ENCODE measurements around the gene ZNF423. TPM values are rescaled to one million over a fixed set of nuclear protein-coding genes. Genes with fewer than 3 reads are reported as not detected.

ZNF423 gene
- total and polyA plus RNA-seq, 7 donors: 0.69 to 19.7 (median 3.6) TPM

DNA sequence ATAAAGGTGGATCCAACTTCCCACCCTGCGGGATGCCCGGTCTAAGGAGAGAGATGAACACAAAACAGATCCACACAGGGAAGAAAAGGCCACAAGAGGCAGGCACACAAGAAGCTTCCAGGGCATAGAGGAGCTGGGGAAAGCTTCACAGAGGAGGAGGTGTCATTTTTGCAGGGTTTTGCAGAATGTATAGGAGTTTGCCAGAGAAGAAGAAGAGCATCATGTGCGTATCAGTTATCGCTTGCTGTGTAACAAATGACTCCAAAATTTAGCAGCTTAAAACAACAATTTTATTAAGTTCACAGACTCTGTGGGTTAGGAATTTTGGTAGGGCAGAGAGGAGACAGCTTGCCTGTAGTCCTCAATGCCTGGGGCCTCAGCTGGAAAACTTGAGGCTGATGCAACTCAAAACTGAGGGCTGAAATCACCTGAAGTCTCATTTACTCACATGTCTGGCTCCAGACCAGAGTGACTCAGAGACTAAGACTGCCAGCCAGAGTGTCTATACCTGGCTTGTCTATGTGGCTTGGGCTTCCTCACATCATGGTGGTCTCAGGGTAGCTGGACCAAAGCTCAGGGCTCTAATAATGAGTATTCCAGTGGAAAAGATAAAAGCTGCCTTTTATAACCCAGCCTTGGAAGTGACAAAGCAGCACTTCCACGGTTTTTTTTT lies 33.9 kb upstream of the ZNF423 start:
- intact Hi-C loops (cut with DNase I): no loop called here
- 87 to 89% methylated on average over 5 of the region's 5 CpGs for WGBS, 2 donors

DNA sequence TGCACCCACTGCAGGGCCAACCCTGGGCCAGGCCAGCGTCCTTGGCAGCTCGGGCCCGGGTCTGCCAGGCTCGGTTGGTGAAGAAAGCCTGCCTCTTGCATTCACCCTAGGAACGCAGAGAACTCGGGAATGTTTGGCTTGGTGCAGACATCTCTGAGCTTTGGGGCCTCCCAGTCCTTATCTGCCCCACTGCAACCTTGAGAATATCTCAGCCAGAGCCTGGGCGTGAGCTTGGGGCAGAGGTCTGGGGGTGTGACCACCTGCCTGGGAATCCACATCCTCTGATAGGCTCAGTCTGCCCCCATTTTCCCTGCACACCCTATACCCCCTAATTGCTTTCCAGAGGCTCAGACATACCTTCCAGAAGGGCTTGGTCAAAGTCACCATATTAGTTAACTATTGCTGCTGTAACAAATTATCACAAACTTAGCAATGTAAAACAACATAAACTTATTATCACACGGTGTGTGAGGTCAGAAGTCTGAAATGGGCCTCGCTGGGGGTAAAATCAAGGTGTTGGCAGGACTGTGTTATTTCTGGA lies 30.7 kb upstream of the ZNF423 start:
- no peak overlapping the region for H3K4me3 ChIP-seq
- no peak for DNase-seq
- H3K9me3 ChIP-seq: peaks cover 0 to 4% (median 0%) of the 10 kb centered on the region in 4 donors
- intact Hi-C loops (cut with DNase I): no loop called here
- 86 to 88% methylated on average over 9 of the region's 9 CpGs for WGBS, 2 donors
- no peaks in the 10 kb centered on the region for H3K36me3 ChIP-seq
- H3K27me3 ChIP-seq: peaks cover 0 to 2% (median 0%) of the 10 kb centered on the region in 3 donors
- TF ChIP-seq POLR2A (IDR thresholded peaks at IDR 0.05): no peak
- TF ChIP-seq EP300 (IDR thresholded peaks at IDR 0.05): no peak
- no peak for TF ChIP-seq POLR2AphosphoS5 (IDR thresholded peaks at IDR 0.05)
- TF ChIP-seq, protein P1, sequence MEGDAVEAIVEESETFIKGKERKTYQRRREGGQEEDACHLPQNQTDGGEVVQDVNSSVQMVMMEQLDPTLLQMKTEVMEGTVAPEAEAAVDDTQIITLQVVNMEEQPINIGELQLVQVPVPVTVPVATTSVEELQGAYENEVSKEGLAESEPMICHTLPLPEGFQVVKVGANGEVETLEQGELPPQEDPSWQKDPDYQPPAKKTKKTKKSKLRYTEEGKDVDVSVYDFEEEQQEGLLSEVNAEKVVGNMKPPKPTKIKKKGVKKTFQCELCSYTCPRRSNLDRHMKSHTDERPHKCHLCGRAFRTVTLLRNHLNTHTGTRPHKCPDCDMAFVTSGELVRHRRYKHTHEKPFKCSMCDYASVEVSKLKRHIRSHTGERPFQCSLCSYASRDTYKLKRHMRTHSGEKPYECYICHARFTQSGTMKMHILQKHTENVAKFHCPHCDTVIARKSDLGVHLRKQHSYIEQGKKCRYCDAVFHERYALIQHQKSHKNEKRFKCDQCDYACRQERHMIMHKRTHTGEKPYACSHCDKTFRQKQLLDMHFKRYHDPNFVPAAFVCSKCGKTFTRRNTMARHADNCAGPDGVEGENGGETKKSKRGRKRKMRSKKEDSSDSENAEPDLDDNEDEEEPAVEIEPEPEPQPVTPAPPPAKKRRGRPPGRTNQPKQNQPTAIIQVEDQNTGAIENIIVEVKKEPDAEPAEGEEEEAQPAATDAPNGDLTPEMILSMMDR (IDR thresholded peaks at IDR 0.05): no peak
- no peaks in the 10 kb centered on the region for H3K4me1 ChIP-seq
- H3K27ac ChIP-seq: no peak overlapping the region

More for the DNA sequence above, 33.9 kb upstream of the ZNF423 start:
- DNase-seq: no peak
- no peaks in the 10 kb centered on the region for H3K4me1 ChIP-seq
- H3K9me3 ChIP-seq: peaks cover 0 to 4% (median 0%) of the 10 kb centered on the region in 4 donors
- H3K4me3 ChIP-seq: no peak overlapping the region
- TF ChIP-seq, protein P1 (IDR thresholded peaks at IDR 0.05): no peak
- TF ChIP-seq POLR2AphosphoS5 (IDR thresholded peaks at IDR 0.05): no peak
- TF ChIP-seq EP300 (IDR thresholded peaks at IDR 0.05): no peak
- TF ChIP-seq POLR2A (IDR thresholded peaks at IDR 0.05): no peak
- no peaks in the 10 kb centered on the region for H3K36me3 ChIP-seq
- peaks cover 0 to 2% (median 0%) of the 10 kb centered on the region in 3 donors for H3K27me3 ChIP-seq
- H3K27ac ChIP-seq: no peak overlapping the region

DNA sequence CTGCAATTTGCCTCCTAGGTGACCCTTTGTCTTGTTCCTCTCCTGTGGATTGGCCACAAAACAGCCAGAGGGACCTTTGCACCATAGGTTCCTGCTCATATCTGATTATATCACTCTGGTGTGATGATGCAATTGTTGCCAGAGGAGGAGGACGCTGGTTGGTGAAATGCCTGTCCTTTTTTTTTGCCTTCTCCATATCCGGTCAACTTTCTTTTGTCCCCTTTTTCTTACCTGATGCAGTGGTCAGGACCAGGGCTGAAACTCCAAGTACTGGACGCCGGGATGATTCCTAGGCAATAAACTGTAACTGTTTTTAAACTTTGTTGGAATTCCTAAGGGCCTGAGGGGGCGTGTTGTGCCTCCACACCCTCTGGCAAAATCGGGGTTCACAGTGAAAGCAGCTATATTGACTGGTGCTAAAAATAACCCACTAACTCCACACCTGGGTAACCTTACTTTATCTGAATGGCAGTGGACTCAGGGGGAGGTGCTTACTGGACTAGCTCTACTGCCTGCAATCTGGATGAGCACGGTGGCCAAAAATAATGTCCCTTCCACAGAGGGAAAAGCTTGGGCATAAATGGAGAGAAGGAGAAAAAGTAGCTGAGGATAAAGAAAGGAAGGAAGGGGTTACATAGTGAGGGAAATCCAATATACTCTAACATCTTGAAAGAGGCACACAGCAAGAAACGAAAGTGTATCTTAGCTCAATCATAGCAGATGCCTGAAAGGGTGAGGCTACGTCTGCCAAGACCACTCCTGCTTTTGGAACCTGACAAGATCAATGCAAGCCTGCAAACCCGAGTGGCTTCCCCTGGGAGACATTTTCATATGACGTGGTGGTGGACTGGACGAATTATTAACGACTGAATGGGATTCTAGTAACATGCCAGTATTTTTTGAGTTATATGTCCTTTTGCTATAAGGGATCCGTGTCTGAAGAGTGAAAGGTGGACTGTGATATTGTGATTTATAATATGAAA lies 28.4 kb upstream of the ZNF423 start:
- intact Hi-C loops (cut with DNase I): no loop called here
- Histone ChIP-seq H3K4me1 (no peaks in the 10 kb centered on the region), H3K36me3 (no peaks in the 10 kb centered on the region), H3K9me3 (no peaks in the 10 kb centered on the region), H3K27ac (no peak overlapping the region), H3K27me3 (peaks cover 0 to 6% (median 0%) of the 10 kb centered on the region in 3 donors), H3K4me3 (no peak overlapping the region)
- 36 to 63% methylated on average over 14 of the region's 14 CpGs for WGBS, 2 donors
- no peak for TF ChIP-seq POLR2AphosphoS5 (IDR thresholded peaks at IDR 0.05)
- no peak for TF ChIP-seq POLR2A (IDR thresholded peaks at IDR 0.05)
- TF ChIP-seq, protein P1 (IDR thresholded peaks at IDR 0.05): no peak
- TF ChIP-seq EP300 (IDR thresholded peaks at IDR 0.05): no peak
- DNase-seq: no peak

DNA sequence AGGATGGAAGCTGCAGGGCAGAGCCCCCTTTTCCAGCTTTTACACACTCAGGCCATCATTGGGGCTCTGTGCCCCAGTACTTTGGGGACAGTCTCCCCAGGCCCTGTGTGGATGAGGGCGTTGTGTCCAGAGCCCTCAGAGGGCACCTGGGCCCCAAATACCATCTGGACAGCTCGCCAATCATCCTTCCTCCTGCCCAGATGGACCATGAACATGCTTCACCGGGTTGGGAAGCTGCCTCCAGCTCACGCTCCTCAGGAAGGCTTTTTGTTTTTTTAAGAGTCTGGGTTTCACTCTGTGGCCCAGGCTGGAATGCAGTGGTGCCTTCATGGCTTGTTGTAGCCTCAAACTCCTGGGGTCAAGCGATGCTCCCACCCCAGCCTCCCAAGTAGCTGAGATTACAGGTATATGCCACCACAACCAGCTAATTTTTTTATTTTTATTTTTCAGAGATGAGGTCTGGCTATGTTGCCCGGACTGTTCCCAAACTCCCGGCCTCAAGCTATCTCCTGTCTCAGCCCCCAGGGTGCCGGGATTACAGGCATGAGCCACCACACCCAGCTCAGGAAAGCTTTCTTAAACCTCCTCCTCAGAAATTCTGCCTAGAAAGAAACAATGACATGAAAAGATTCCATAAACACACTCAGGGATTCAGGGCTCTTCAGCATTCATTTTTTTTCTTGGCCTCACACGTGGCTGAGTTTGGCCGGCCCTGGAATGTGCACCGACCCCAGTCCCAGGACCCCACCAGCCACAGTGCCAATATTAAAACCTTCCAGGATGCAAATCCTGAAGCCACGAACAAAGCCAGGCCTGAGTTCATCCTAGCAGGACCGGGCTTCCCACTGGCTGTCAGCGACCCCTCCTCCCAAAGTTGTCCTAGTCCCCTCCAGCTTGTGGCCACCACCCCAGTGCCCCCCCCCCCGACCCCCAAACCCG lies 27.4 kb upstream of the ZNF423 start:
- DNase-seq: no peak
- Histone ChIP-seq H3K4me1 (no peaks in the 10 kb centered on the region), H3K36me3 (no peaks in the 10 kb centered on the region), H3K9me3 (no peaks in the 10 kb centered on the region), H3K27ac (no peak overlapping the region), H3K4me3 (no peak overlapping the region), H3K27me3 (peaks cover 0 to 6% (median 0%) of the 10 kb centered on the region in 3 donors)
- 50 to 68% methylated on average over 16 of the region's 16 CpGs for WGBS, 2 donors
- TF ChIP-seq EP300 (IDR thresholded peaks at IDR 0.05): no peak
- TF ChIP-seq POLR2A (IDR thresholded peaks at IDR 0.05): no peak
- TF ChIP-seq, protein P1 (IDR thresholded peaks at IDR 0.05): no peak
- TF ChIP-seq POLR2AphosphoS5 (IDR thresholded peaks at IDR 0.05): no peak
- intact Hi-C loops (cut with DNase I): no loop called here
